WERI-Rb-1 (cell line): ENCODE measurements around the gene CYP46A1.

Source experiments
- DNase-seq: peaks from one replicate; pipeline ENCODE4 v3.0.0-alpha.2; 2020
- H3K27ac ChIP-seq: fragments of 250-450 bp; sonication (Bioruptor Pico); 2 replicates; pipeline ENCODE4 v1.5.1; 2020; ENCODE audit warnings: mild to moderate bottlenecking, moderate library complexity
- H3K27me3 ChIP-seq: fragments of 250-450 bp; sonication (Bioruptor Pico); 2 replicates; pipeline ENCODE4 v1.5.1; 2021; ENCODE audit warnings: mild to moderate bottlenecking, low read depth, moderate library complexity; ENCODE audit not compliant: insufficient read depth, severe bottlenecking
- H3K36me3 ChIP-seq: fragments of 250-450 bp; sonication (Bioruptor Pico); 2 replicates; pipeline ENCODE4 v1.5.1; 2020; ENCODE audit warnings: mild to moderate bottlenecking, moderate library complexity
- H3K4me3 ChIP-seq: 2 replicates; pipeline ENCODE4 v1.5.1; 2011; ENCODE audit warnings: low read depth, mild to moderate bottlenecking, control low read depth, low read length
- H3K9me3 ChIP-seq: fragments of 250-450 bp; sonication (Bioruptor Pico); 2 replicates; pipeline ENCODE4 v1.5.1; 2021; ENCODE audit warnings: mild to moderate bottlenecking, moderate library complexity; ENCODE audit not compliant: severe bottlenecking
- CTCF ChIP-seq: IDR thresholded peaks from 2 replicates; pipeline ENCODE4 v1.5.1; 2011; ENCODE audit warnings: low read depth, mild to moderate bottlenecking, control low read depth, inconsistent platforms, low read length

Gene CYP46A1

GRCh38 chr14:99717682-99718013 lies 33.5 kb downstream of the CYP46A1 start:
- Histone ChIP-seq H3K4me3 (no peak overlapping the region), H3K36me3 (no peaks in the 10 kb centered on the region), H3K27me3 (no peaks in the 10 kb centered on the region), H3K9me3 (no peaks in the 10 kb centered on the region), H3K27ac (no peak overlapping the region)
- no peak for DNase-seq
- TF ChIP-seq CTCF: no peak

GRCh38 chr14:99718031-99718810 lies 34.1 kb downstream of the CYP46A1 start:
- Histone ChIP-seq H3K9me3 (peaks cover 2% of the 10 kb centered on the region), H3K4me3 (no peak overlapping the region), H3K27me3 (no peaks in the 10 kb centered on the region), H3K27ac (no peak overlapping the region), H3K36me3 (no peaks in the 10 kb centered on the region)
- TF ChIP-seq CTCF: no peak
- DNase-seq: no peak

- TF ChIP-seq CTCF: no peak
- H3K27me3 ChIP-seq: no peaks in the 10 kb centered on the region
- peaks cover 2% of the 10 kb centered on the region for H3K9me3 ChIP-seq
- H3K27ac ChIP-seq: no peak overlapping the region
- no peak for DNase-seq
- H3K36me3 ChIP-seq: no peaks in the 10 kb centered on the region
- no peak overlapping the region for H3K4me3 ChIP-seq
These were observed 34.7 kb downstream of the CYP46A1 start for GRCh38 chr14:99718811-99719192.

- Histone ChIP-seq H3K27me3 (no peaks in the 10 kb centered on the region), H3K9me3 (peaks cover 2% of the 10 kb centered on the region), H3K36me3 (no peaks in the 10 kb centered on the region), H3K27ac (no peak overlapping the region), H3K4me3 (no peak overlapping the region)
- DNase-seq: no peak
- no peak for TF ChIP-seq CTCF
These were observed 37.1 kb downstream of the CYP46A1 start for GRCh38 chr14:99720941-99721791.

- no peak for TF ChIP-seq CTCF
- Histone ChIP-seq H3K36me3 (no peaks in the 10 kb centered on the region), H3K4me3 (no peak overlapping the region), H3K27me3 (no peaks in the 10 kb centered on the region), H3K9me3 (peaks cover 2% of the 10 kb centered on the region), H3K27ac (no peak overlapping the region)
- DNase-seq: no peak
These were observed 37.9 kb downstream of the CYP46A1 start for GRCh38 chr14:99721792-99722516.
